Measurements from ENCODE around the gene ARAP2.

GRCh38 chr4:36123906-36124305 is 120.4 kb downstream of the ARAP2 start:
- TF ChIP-seq CTCF (optimal IDR thresholded peaks at IDR 0.05 in 1 of 3, IDR thresholded peaks at IDR 0.05 in 1 of 3, conservative IDR thresholded peaks at IDR 0.05 in 1 of 3; ENCODE audit: extremely low read depth in 1 of 3, insufficient read depth in 2 of 3, low read length in 3 of 3) = no peak
- no peak for TF ChIP-seq EZH2 (IDR thresholded peaks at IDR 0.05; ENCODE audit: low read length)

Measured in keratinocyte (primary cell).